PC-9 (cell line): Measurements from ENCODE around the gene CRIP2. TPM values are rescaled to one million over a fixed set of nuclear protein-coding genes. Genes with fewer than 3 reads are reported as not detected.

Experiments used
- BruUV-seq: library from RNA; stranded (reverse); fragments of 400-500 nt; replicated peaks from 2 replicates; lab custom pipeline; 2021; lab: Mats Ljungman, UMichigan
- CTCF ChIA-PET: fragments of 300-600 bp; sonication (Branson Sonifier 250); formaldehyde crosslinking; loops from one replicate; lab custom pipeline; 2022; ENCODE audit warnings: antibody characterized with exemption; lab: Charles Lee
- POLR2A ChIA-PET: fragments of 300-600 bp; sonication (Branson Sonifier 250); formaldehyde crosslinking; loops from one replicate; lab custom pipeline; 2022; ENCODE audit warnings: antibody characterized with exemption; ENCODE audit not compliant: unreplicated experiment; lab: Charles Lee
- DNase-seq, 2 experiments: peaks; one replicate each; pipeline versions ENCODE4 v3.0.0 to v3.0.0-alpha.2; 2015 to 2022; ENCODE audit warnings: mixed read lengths in 1 of 2
- H2AFZ ChIP-seq: fragments of 200-600 bp; sonication (generic); 2 replicates; pipeline ENCODE4 v1.8.1; 2017; ENCODE audit warnings: antibody characterized with exemption
- H3F3A ChIP-seq: fragments of 200-600 bp; sonication (generic); 2 replicates; pipeline ENCODE4 v1.8.1; 2017; ENCODE audit warnings: antibody characterized with exemption, mild to moderate bottlenecking, low read depth; ENCODE audit not compliant: insufficient read depth
- H3K27ac ChIP-seq: fragments of 200-600 bp; sonication (generic); 2 replicates; pipeline ENCODE4 v1.6.1; 2016; ENCODE audit warnings: mixed run types
- H3K27me3 ChIP-seq: fragments of 200-600 bp; sonication (generic); 2 replicates; pipeline ENCODE4 v1.6.1; 2016; ENCODE audit warnings: low read depth, mixed run types; ENCODE audit not compliant: insufficient read depth
- H3K36me3 ChIP-seq: fragments of 200-600 bp; sonication (generic); 2 replicates; pipeline ENCODE4 v1.6.1; 2016; ENCODE audit warnings: low read depth, mixed run types
- H3K4me1 ChIP-seq: fragments of 200-600 bp; sonication (generic); replicated peaks from 2 replicates; pipeline ENCODE4 v1.6.1; 2016; ENCODE audit warnings: mixed run types; ENCODE audit not compliant: insufficient read depth
- H3K4me2 ChIP-seq: fragments of 200-600 bp; sonication (generic); 2 replicates; pipeline ENCODE4 v1.6.1; 2017; ENCODE audit warnings: mixed run types
- H3K4me3 ChIP-seq: fragments of 200-600 bp; sonication (generic); 2 replicates; pipeline ENCODE4 v1.6.1; 2016; ENCODE audit warnings: mixed run types
- H3K79me2 ChIP-seq: fragments of 200-600 bp; sonication (generic); 2 replicates; pipeline ENCODE4 v1.6.1; 2017; ENCODE audit warnings: low read depth, mixed run types
- H3K9me2 ChIP-seq: fragments of 200-600 bp; sonication (generic); 2 replicates; pipeline ENCODE4 v1.8.1; 2017; ENCODE audit warnings: mild to moderate bottlenecking; ENCODE audit not compliant: insufficient read depth
- H3K9me3 ChIP-seq: fragments of 200-600 bp; sonication (generic); 2 replicates; pipeline ENCODE4 v1.8.1; 2016; ENCODE audit warnings: low read depth; ENCODE audit not compliant: insufficient read depth
- H4K20me1 ChIP-seq: fragments of 200-600 bp; sonication (generic); 2 replicates; pipeline ENCODE4 v1.8.1; 2017; ENCODE audit not compliant: insufficient read depth
- CTCF ChIP-seq: fragments of 200-600 bp; sonication (generic); conservative IDR thresholded peaks from 2 replicates; pipeline ENCODE4 v1.6.1; 2017; ENCODE audit warnings: mixed run types, antibody characterized with exemption, mild to moderate bottlenecking, moderate library complexity
- EZH2 ChIP-seq: fragments of 200-600 bp; sonication (generic); IDR thresholded peaks from 2 replicates; pipeline ENCODE4 v1.8.0; 2017; ENCODE audit warnings: antibody characterized with exemption, low read depth
- intact Hi-C: fragments of 100-400 bp; cut with micrococcal nuclease; formaldehyde crosslinking; loops from one replicate; pipeline ENCODE4 v1.10.0; 2022; ENCODE audit not compliant: unreplicated experiment
- total RNA-seq: library from RNA; stranded (reverse); gene quantifications from 2 replicates; pipeline ENCODE4 v1.2.3, GENCODE V29; 2021

CRIP2 gene
- total RNA-seq, 1 experiment from 2014 or later = 50.2 TPM

DNA sequence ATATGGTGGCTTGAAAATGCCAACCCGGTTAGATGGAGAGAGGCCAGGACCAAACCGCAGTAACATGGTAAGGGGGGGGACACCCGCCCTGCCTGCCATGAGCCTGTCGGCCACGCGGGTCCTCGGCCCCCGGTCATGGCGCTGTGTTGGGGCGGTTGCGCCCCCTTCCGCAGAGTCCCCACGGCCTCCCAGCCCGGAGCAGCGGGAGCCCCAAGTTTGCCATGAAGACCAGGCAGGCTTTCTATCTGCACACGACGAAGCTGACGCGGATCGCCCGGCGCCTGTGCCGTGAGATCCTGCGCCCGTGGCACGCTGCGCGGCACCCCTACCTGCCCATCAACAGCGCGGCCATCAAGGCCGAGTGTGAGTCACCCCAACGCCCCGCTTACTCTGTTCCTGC, 10.1 kb upstream of the CRIP2 start:
- DNase-seq = no peak
- no TSS peak for BruUV-seq
- peaks cover 19% of the 10 kb centered on the region; the same call in 1 of the 2 replicates for H3F3A ChIP-seq
- intact Hi-C loops = loop anchor here (2.0 kb wide), 2 partner anchors 26 to 34 kb away; partner anchors contain the start of gene TEDC1
- no peaks in the 10 kb centered on the region for H3K9me3 ChIP-seq
- no peak overlapping the region for H2AFZ ChIP-seq
- H3K36me3 ChIP-seq = peaks cover 5% of the 10 kb centered on the region; the same call in 1 of the 2 replicates
- TF ChIP-seq EZH2 (no peak), CTCF (no peak)
- peaks cover 8% of the 10 kb centered on the region; the same call in 1 of the 2 replicates for H4K20me1 ChIP-seq
- no peak overlapping the region for H3K4me3 ChIP-seq
- no peak overlapping the region for H3K27ac ChIP-seq
- ChIA-PET POLR2A (no interaction called here), CTCF (no interaction called here)
- no peaks in the 10 kb centered on the region for H3K27me3 ChIP-seq
- peaks cover 37% of the 10 kb centered on the region for H3K4me1 ChIP-seq
- H3K9me2 ChIP-seq = no peaks in the 10 kb centered on the region
- no peak overlapping the region for H3K4me2 ChIP-seq
- no peaks in the 10 kb centered on the region for H3K79me2 ChIP-seq

DNA sequence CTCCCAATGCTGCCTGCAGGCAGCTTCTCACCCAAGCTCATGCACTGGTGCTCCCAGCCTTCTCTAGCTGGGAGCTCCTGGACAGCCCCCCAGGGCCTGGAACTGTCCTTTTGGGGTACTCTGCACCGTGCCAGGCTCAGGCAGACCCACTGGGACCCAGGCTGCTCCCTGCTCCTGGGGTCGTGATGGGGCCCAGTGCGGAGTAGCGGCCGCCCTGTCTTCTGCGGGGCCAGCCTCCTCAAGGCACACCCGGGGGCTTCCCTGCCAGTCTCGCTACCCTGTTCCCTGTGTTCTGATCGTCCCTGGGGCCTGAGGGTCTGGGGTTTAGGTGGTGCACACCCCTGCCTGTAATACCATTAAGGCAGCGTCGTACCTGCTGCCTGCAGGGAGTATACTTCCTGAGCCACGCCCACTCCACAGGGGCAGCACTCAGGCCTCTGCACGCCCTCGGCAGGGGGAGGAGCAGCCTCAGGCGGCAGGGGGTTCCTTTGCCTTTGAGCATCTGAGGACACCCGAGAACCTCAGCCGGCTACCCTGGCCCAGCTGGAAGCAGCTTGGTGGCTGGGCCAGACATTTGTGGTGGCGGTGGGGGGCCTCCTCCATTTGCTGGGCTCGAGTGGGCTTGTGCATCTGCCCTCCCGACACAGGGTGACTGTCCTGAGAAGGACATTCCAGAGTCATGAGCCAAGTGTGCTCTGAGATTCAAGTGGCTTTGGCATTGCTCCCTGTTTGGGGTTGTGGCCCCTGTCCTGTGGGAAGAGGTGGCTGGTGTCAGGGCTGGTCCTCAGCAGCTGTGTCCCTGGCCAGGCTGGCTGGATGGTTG, 9.2 kb upstream of the CRIP2 start:
- CTCF ChIA-PET = no interaction called here

More for the DNA sequence above, 9.2 kb upstream of the CRIP2 start:
- TF ChIP-seq EZH2 (no peak), CTCF (no peak)
- Histone ChIP-seq H3K9me3 (no peaks in the 10 kb centered on the region), H3K27ac (no peak overlapping the region), H2AFZ (no peak overlapping the region), H4K20me1 (peaks cover 8% of the 10 kb centered on the region; the same call in 1 of the 2 replicates), H3K36me3 (peaks cover 5% of the 10 kb centered on the region; the same call in 1 of the 2 replicates), H3K4me2 (peak overlapping the region; percentile 32), H3K4me1 (peaks cover 37% of the 10 kb centered on the region), H3K79me2 (no peaks in the 10 kb centered on the region), H3K4me3 (no peak overlapping the region), H3K27me3 (no peaks in the 10 kb centered on the region), H3F3A (peaks cover 19% of the 10 kb centered on the region; the same call in 1 of the 2 replicates), H3K9me2 (no peaks in the 10 kb centered on the region)
- intact Hi-C loops = loop anchor here (2.0 to 5.0 kb wide), 4 partner anchors 15 to 48 kb away; partner anchors contain the start of genes MTA1 and TEDC1
- POLR2A ChIA-PET = no interaction called here
- peak; percentile 75 to 82 for DNase-seq
- BruUV-seq = no TSS peak
